ENCODE data around the gene CYB5A.

- TF ChIP-seq USF2 (IDR thresholded peaks at IDR 0.05; ENCODE audit: borderline replicate concordance, low read depth, low read length), result no peak
- no peak for TF ChIP-seq CTCF (IDR thresholded peaks at IDR 0.05)
- TF ChIP-seq POLR2AphosphoS5 (IDR thresholded peaks at IDR 0.05; ENCODE audit: low read depth, low read length), result no peak
- no peak for TF ChIP-seq EP300 (IDR thresholded peaks at IDR 0.05; ENCODE audit: borderline replicate concordance in 1 of 2, low read depth in 1 of 2, low read length in 1 of 2)
- TF ChIP-seq TCF12 (IDR thresholded peaks at IDR 0.05), result no peak
- TF ChIP-seq FOXJ3 (CRISPR knock-in tag; IDR thresholded peaks at IDR 0.05), result no peak
- TF ChIP-seq EZH2phosphoT487 (IDR thresholded peaks at IDR 0.05; ENCODE audit: borderline replicate concordance, low read depth), result no peak
Observed at GRCh38 chr18:74239567-74239966, 52.2 kb downstream of the CYB5A start.
